ENCODE data around the gene WDPCP. TPM values are rescaled to one million over a fixed set of nuclear protein-coding genes. Genes with fewer than 3 reads are reported as not detected.

The WDPCP gene
- total RNA-seq, 1 donor from 2014 or later = 4.3 TPM

- no peaks in the 10 kb centered on the region for H3K36me3 Mint-ChIP-seq (ENCODE audit: unreplicated experiment)
- no peaks in the 10 kb centered on the region for H3K27me3 Mint-ChIP-seq (ENCODE audit: unreplicated experiment)
- no peak overlapping the region for H3K4me3 Mint-ChIP-seq (ENCODE audit: unreplicated experiment)
Measured at GRCh38 chr2:63242747-63243146, 345.5 kb downstream of the WDPCP start.

GRCh38 chr2:63225964-63226686 lies 362.2 kb downstream of the WDPCP start:
- Mint-ChIP-seq H3K9me3 (ENCODE audit: unreplicated experiment) (no peaks in the 10 kb centered on the region), H3K27ac (ENCODE audit: unreplicated experiment) (no peak overlapping the region)

More at GRCh38 chr2:63242747-63243146, 345.5 kb downstream of the WDPCP start:
- no peak overlapping the region for H3K27ac Mint-ChIP-seq (ENCODE audit: unreplicated experiment)
- H3K4me1 Mint-ChIP-seq (ENCODE audit: low read depth, unreplicated experiment) = no peaks in the 10 kb centered on the region
- DNase-seq = no peak
- no peak for TF ChIP-seq CTCF (IDR thresholded peaks at IDR 0.05; ENCODE audit: partially characterized antibody, unreplicated experiment)
- H3K9me3 Mint-ChIP-seq (ENCODE audit: unreplicated experiment) = no peaks in the 10 kb centered on the region

DNA sequence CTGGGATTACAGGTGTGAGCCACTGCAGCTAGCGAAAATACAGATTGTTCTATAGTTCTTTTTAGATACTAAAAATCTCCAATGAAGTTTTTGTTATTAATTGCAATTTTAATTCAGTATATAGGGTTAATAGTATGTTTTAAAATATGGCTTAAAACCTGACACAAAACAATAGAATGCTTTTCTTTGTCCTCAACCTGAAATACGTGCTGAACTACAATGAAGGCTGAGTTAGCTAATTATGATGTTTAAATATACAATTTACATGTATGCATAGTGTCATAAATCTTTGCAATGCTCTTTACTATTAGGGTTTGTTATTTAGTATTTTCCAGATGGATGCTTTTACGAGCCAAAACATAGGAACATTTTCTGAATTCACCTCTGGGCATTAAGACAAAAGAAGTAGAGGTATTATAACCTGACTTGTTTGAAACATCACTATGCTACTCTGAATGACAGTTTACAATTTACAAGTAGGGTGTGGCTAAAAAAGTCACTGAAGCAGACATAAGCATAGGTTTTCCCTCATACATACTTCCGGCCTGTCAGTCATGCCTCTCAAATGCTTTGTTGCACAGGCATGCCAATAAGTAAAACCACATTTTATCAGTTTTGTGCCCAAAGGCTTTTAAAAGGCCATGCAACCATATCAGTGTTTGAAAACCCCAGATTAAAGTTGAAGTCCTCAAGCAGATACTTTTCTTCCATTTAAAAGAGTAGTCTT lies 369.3 kb downstream of the WDPCP start:
- H3K4me1 Mint-ChIP-seq (ENCODE audit: low read depth, unreplicated experiment) = no peaks in the 10 kb centered on the region
- no peaks in the 10 kb centered on the region for H3K27me3 Mint-ChIP-seq (ENCODE audit: unreplicated experiment)
- no peak overlapping the region for H3K27ac Mint-ChIP-seq (ENCODE audit: unreplicated experiment)
- H3K4me3 Mint-ChIP-seq (ENCODE audit: unreplicated experiment) = no peak overlapping the region
- DNase-seq = no peak
- no peak for TF ChIP-seq CTCF (IDR thresholded peaks at IDR 0.05; ENCODE audit: partially characterized antibody, unreplicated experiment)
- H3K9me3 Mint-ChIP-seq (ENCODE audit: unreplicated experiment) = no peaks in the 10 kb centered on the region
- no peaks in the 10 kb centered on the region for H3K36me3 Mint-ChIP-seq (ENCODE audit: unreplicated experiment)

More at GRCh38 chr2:63225964-63226686, 362.2 kb downstream of the WDPCP start:
- Mint-ChIP-seq H3K4me3 (ENCODE audit: unreplicated experiment) (no peak overlapping the region), H3K36me3 (ENCODE audit: unreplicated experiment) (no peaks in the 10 kb centered on the region), H3K4me1 (ENCODE audit: low read depth, unreplicated experiment) (no peaks in the 10 kb centered on the region), H3K27me3 (ENCODE audit: unreplicated experiment) (no peaks in the 10 kb centered on the region)
- DNase-seq = no peak
- no peak for TF ChIP-seq CTCF (IDR thresholded peaks at IDR 0.05; ENCODE audit: partially characterized antibody, unreplicated experiment)

DNA sequence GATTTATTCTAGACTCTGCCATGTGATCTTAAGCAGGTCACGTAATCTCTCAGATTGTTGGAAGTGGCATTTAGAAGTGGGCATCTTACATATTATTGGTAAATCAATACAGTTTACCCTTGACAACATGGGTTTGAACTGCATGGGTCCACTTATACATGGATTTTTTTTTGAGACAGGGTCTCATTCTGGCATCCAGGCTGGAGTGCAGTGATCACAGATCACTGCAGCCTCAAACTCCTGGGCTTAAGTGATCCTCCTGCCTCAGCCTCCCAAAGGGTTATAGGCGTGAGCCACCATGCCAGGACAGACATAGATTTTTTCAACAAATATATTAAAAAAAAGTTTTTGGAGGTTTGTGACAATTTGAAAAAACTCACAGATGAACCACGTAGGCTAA lies 393.0 kb downstream of the WDPCP start:
- no peak overlapping the region for H3K27ac Mint-ChIP-seq (ENCODE audit: unreplicated experiment)
- TF ChIP-seq CTCF (IDR thresholded peaks at IDR 0.05; ENCODE audit: partially characterized antibody, unreplicated experiment) = no peak
- H3K4me3 Mint-ChIP-seq (ENCODE audit: unreplicated experiment) = no peak overlapping the region
- H3K27me3 Mint-ChIP-seq (ENCODE audit: unreplicated experiment) = no peaks in the 10 kb centered on the region
- no peak for DNase-seq
- no peaks in the 10 kb centered on the region for H3K9me3 Mint-ChIP-seq (ENCODE audit: unreplicated experiment)
- no peaks in the 10 kb centered on the region for H3K4me1 Mint-ChIP-seq (ENCODE audit: low read depth, unreplicated experiment)
- no peaks in the 10 kb centered on the region for H3K36me3 Mint-ChIP-seq (ENCODE audit: unreplicated experiment)

DNA sequence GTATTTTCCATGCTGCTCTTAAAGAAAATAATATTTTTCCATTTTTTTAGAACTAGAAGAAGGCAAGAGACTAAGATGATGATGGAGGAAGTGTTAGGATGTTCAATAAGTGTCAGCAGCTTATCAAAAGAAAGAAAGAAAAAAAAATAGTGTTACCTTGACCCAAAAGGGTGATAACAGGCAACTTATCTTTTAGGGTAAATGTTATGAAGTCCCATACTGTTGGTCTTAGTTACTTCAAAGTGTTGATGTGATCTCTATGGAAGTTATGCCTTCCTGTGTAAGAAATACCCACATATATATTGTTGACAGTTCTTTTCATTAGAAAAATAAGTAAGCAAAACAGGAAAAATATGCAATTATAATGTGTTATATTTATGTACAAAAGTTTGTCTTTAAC lies 394.1 kb downstream of the WDPCP start:
- no peaks in the 10 kb centered on the region for H3K27me3 Mint-ChIP-seq (ENCODE audit: unreplicated experiment)
- H3K9me3 Mint-ChIP-seq (ENCODE audit: unreplicated experiment) = no peaks in the 10 kb centered on the region

More for the DNA sequence above, 394.1 kb downstream of the WDPCP start:
- H3K36me3 Mint-ChIP-seq (ENCODE audit: unreplicated experiment) = no peaks in the 10 kb centered on the region
- H3K4me3 Mint-ChIP-seq (ENCODE audit: unreplicated experiment) = no peak overlapping the region
- DNase-seq = no peak
- no peak overlapping the region for H3K27ac Mint-ChIP-seq (ENCODE audit: unreplicated experiment)
- no peak for TF ChIP-seq CTCF (IDR thresholded peaks at IDR 0.05; ENCODE audit: partially characterized antibody, unreplicated experiment)
- no peaks in the 10 kb centered on the region for H3K4me1 Mint-ChIP-seq (ENCODE audit: low read depth, unreplicated experiment)
